SK-N-SH (cell line): ENCODE data around the gene IGSF3. TPM values are rescaled to one million over a fixed set of nuclear protein-coding genes. Genes with fewer than 3 reads are reported as not detected.

Experiments
- CTCF ChIA-PET: fragments of 300-600, 350-600 bp; formaldehyde crosslinking; extraction: SDS; loops from one replicate; lab custom pipeline; 2021; lab: Yijun Ruan, JAX
- POLR2A ChIA-PET: fragments of 350-600 bp; sonication (Branson Sonifier 250); formaldehyde crosslinking; extraction: SDS; loops from one replicate; lab custom pipeline; 2020; ENCODE audit warnings: antibody characterized with exemption, inconsistent platforms; lab: Yijun Ruan, JAX
- DNase-seq: peaks from one replicate; pipeline ENCODE4 v3.0.0; 2012
- H2AFZ ChIP-seq: fragments of 200-600 bp; sonication (generic); 2 replicates; pipeline ENCODE4 v1.8.1; 2016; ENCODE audit warnings: antibody characterized with exemption, mild to moderate bottlenecking, low read depth
- H3F3A ChIP-seq: fragments of 200-600 bp; sonication (generic); replicated peaks from 2 replicates; pipeline ENCODE3; 2016; ENCODE audit warnings: antibody characterized with exemption, mild to moderate bottlenecking; ENCODE audit not compliant: insufficient read depth
- H3K27ac ChIP-seq, 2 experiments: fragments of 200-500 bp in 1 of 2; fragments of 200-600 bp in 1 of 2; sonication (Bioruptor generic) in 1 of 2; sonication (generic), shearing (Covaris generic) in 1 of 2; 2 replicates each; pipeline versions ENCODE4 v1.5.1 to v1.6.1; 2014 to 2016; ENCODE audit warnings: low read depth in 2 of 2, inconsistent platforms in 1 of 2, low read length in 1 of 2, mild to moderate bottlenecking in 1 of 2, mixed read lengths in 1 of 2
- H3K27me3 ChIP-seq: fragments of 200-600 bp; sonication (generic), shearing (Covaris generic); 2 replicates; pipeline ENCODE4 v1.6.1; 2016; ENCODE audit warnings: mixed run types; ENCODE audit not compliant: insufficient read depth
- H3K36me3 ChIP-seq, 2 experiments: fragments of 200-500 bp in 1 of 2; fragments of 200-600 bp in 1 of 2; sonication (Bioruptor generic) in 1 of 2; sonication (generic) in 1 of 2; replicated peaks in 1 of 2; 2 replicates each; pipeline versions ENCODE3 to v1.5.1; 2014 to 2016; ENCODE audit warnings: low read length in 1 of 2, mild to moderate bottlenecking in 1 of 2; ENCODE audit not compliant: insufficient read depth in 2 of 2, control insufficient read depth in 1 of 2
- H3K4me1 ChIP-seq, 2 experiments: fragments of 200-500 bp in 1 of 2; fragments of 200-600 bp in 1 of 2; sonication (Bioruptor generic) in 1 of 2; sonication (generic), shearing (Covaris generic) in 1 of 2; 2 replicates each; pipeline versions ENCODE4 v1.5.1 to v1.6.1; 2014 to 2016; ENCODE audit warnings: low read depth in 1 of 2, low read length in 1 of 2, mixed run types in 1 of 2; ENCODE audit not compliant: insufficient read depth in 2 of 2, control insufficient read depth in 1 of 2
- H3K4me2 ChIP-seq: fragments of 200-600 bp; sonication (generic), shearing (Covaris generic); 2 replicates; pipeline ENCODE4 v1.6.1; 2017; ENCODE audit warnings: mixed run types
- H3K4me3 ChIP-seq, 2 experiments: fragments of 200-500 bp in 1 of 2; fragments of 200-600 bp in 1 of 2; sonication (Bioruptor generic) in 1 of 2; sonication (generic), shearing (Covaris generic) in 1 of 2; 2 replicates each; pipeline versions ENCODE4 v1.5.1 to v1.8.1; 2014 to 2016; ENCODE audit warnings: low read depth in 2 of 2, inconsistent platforms in 1 of 2, low read length in 1 of 2, mild to moderate bottlenecking in 1 of 2, mixed read lengths in 1 of 2, moderate library complexity in 1 of 2
- H3K79me2 ChIP-seq: fragments of 200-600 bp; sonication (generic); 2 replicates; pipeline ENCODE4 v1.8.1; 2017; ENCODE audit warnings: mild to moderate bottlenecking; ENCODE audit not compliant: insufficient read depth
- H3K9ac ChIP-seq: fragments of 200-600 bp; sonication (generic); 2 replicates; pipeline ENCODE4 v1.6.1; 2017; ENCODE audit warnings: mixed run types
- H3K9me2 ChIP-seq: fragments of 200-600 bp; sonication (generic); 2 replicates; pipeline ENCODE4 v1.6.1; 2017; ENCODE audit warnings: mixed run types
- H3K9me3 ChIP-seq: fragments of 200-600 bp; sonication (generic); 2 replicates; pipeline ENCODE4 v1.6.1; 2017; ENCODE audit warnings: mixed run types, mild to moderate bottlenecking, moderate library complexity
- H4K20me1 ChIP-seq: fragments of 200-600 bp; sonication (generic); 2 replicates; pipeline ENCODE4 v1.6.1; 2017; ENCODE audit warnings: mild to moderate bottlenecking, mixed run types; ENCODE audit not compliant: insufficient read depth
- CHD2 ChIP-seq: fragments of 150-350 bp; IDR thresholded peaks from 2 replicates; pipeline ENCODE4 v1.6.1; 2018; ENCODE audit warnings: low read length; ENCODE audit not compliant: partially characterized antibody
- ELF1 ChIP-seq: IDR thresholded peaks from 2 replicates; pipeline ENCODE4 v1.4.0; 2012
- EP300 ChIP-seq, 2 experiments: IDR thresholded peaks; 2 replicates each; pipeline versions ENCODE4 v1.4.0 to v1.6.1; 2012; ENCODE audit warnings: borderline replicate concordance in 1 of 2, low read depth in 1 of 2, low read length in 1 of 2
- FOSL2 ChIP-seq: IDR thresholded peaks from 2 replicates; pipeline ENCODE4 v1.4.0; 2012; ENCODE audit warnings: low read depth, mild to moderate bottlenecking, moderate library complexity, borderline replicate concordance
- FOXM1 ChIP-seq: IDR thresholded peaks from 2 replicates; pipeline ENCODE4 v1.4.0; 2012; ENCODE audit warnings: low read depth, mild to moderate bottlenecking
- GATA2 ChIP-seq: sonication (generic); formaldehyde crosslinking; IDR thresholded peaks from 2 replicates; pipeline ENCODE4 v1.5.0; 2020; ENCODE audit warnings: mild to moderate bottlenecking, missing genetic modification reagents
- NRF1 ChIP-seq: IDR thresholded peaks from 2 replicates; pipeline ENCODE4 v1.6.1; 2012; ENCODE audit warnings: low read depth, mild to moderate bottlenecking, low read length
- RAD21 ChIP-seq: IDR thresholded peaks from 2 replicates; pipeline ENCODE4 v1.6.1; 2012; ENCODE audit warnings: mild to moderate bottlenecking, low read length
- RCOR1 ChIP-seq: fragments of 150-350 bp; IDR thresholded peaks from 2 replicates; pipeline ENCODE4 v1.6.1; 2017; ENCODE audit warnings: antibody characterized with exemption, low read length
- RFX5 ChIP-seq: IDR thresholded peaks from 2 replicates; pipeline ENCODE4 v1.6.1; 2012; ENCODE audit warnings: mild to moderate bottlenecking, improper control_type of control experiment, low read length
- RXRA ChIP-seq: IDR thresholded peaks from 2 replicates; pipeline ENCODE4 v1.4.0; 2012; ENCODE audit warnings: low read depth, mild to moderate bottlenecking, borderline replicate concordance
- SMC3 ChIP-seq: IDR thresholded peaks from 2 replicates; pipeline ENCODE4 v1.6.1; 2012; ENCODE audit warnings: low read depth, low read length, improper control_type of control experiment
- TCF12 ChIP-seq: IDR thresholded peaks from 2 replicates; pipeline ENCODE4 v1.4.0; 2012
- YY1 ChIP-seq: IDR thresholded peaks from 2 replicates; pipeline ENCODE4 v1.4.0; 2012; ENCODE audit warnings: low read depth, mild to moderate bottlenecking
- WGBS: methylation state at CpG from one replicate; pipeline ENCODE4 v1.1.6; 2017; ENCODE audit warnings: low lambda C conversion rate; 5-methylcytosine and 5-hydroxymethylcytosine counted together
- polyA plus RNA-seq, 3 experiments: library from polyadenylated mRNA; depleted of rRNA; stranded (reverse); fragments of >200 nt; gene quantifications; 2 replicates each; pipeline ENCODE4 v1.2.3, GENCODE V29; 2012
- TF ChIP-seq, protein P1 (sequence below): IDR thresholded peaks from 2 replicates; pipeline ENCODE4 v1.4.0; 2012; ENCODE audit warnings: low read depth, borderline replicate concordance
- TF ChIP-seq, protein P2 (sequence below): fragments of 150-350 bp; IDR thresholded peaks from 2 replicates; pipeline ENCODE4 v1.6.1; 2017; ENCODE audit warnings: antibody characterized with exemption, low read length, low read depth, borderline replicate concordance
- TF ChIP-seq, protein P3 (sequence below): IDR thresholded peaks from 2 replicates; pipeline ENCODE4 v1.6.1; 2012; ENCODE audit warnings: mild to moderate bottlenecking, low read depth, low read length, moderate library complexity
- TF ChIP-seq, protein P4 (sequence below): fragments of 200-600 bp; sonication (generic); IDR thresholded peaks from 2 replicates; pipeline ENCODE4 v1.6.1; 2017; ENCODE audit warnings: antibody characterized with exemption, mild to moderate bottlenecking, moderate library complexity
- TF ChIP-seq, protein P5 (sequence below): IDR thresholded peaks from 2 replicates; pipeline ENCODE4 v1.4.0; 2012; ENCODE audit warnings: low read depth, borderline replicate concordance

IGSF3 gene
- polyA plus RNA-seq, 1 of the 3 experiments (the other 2 are of a cell fraction), result 3.0 TPM

DNA sequence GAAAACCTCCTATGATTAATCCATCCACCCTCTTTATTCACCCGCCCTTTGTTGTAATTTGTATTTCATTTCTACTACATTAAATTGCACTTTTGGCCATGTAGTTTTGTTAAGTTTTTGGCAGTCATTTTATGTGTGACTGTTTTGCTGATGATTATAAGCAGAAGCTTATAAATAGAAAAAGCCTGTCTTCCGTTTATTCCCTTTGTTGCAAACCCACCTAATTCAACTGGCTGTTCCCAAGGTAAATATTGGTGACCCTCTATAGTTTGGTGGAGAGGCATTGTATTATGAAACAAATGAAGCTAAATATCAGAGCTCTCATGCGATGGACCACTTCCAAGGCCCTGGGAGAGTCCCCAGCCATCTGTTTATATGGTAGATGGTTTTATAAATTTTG lies 36.7 kb upstream of the IGSF3 start:
- Histone ChIP-seq H3K27me3 (no peaks in the 10 kb centered on the region; the same call in 1 of the 2 replicates), H3F3A (no peaks in the 10 kb centered on the region), H3K36me3 (no peaks in the 10 kb centered on the region), H3K4me2 (no peak overlapping the region), H3K9me2 (no peaks in the 10 kb centered on the region), H3K4me1 (peaks cover 0 to 26% of the 10 kb centered on the region in 2 experiments; a peak in 2 of 4 replicates), H3K27ac (no peak overlapping the region; a peak in 1 of 4 replicates), H2AFZ (no peak overlapping the region), H3K9me3 (no peaks in the 10 kb centered on the region), H3K9ac (no peak overlapping the region), H3K4me3 (no peak overlapping the region), H3K79me2 (no peaks in the 10 kb centered on the region), H4K20me1 (no peaks in the 10 kb centered on the region)
- ChIA-PET POLR2A (no interaction called here), CTCF (interaction anchor here (0.6 to 1.0 kb wide), 4 partner anchors 9 to 23 kb away, joined by 3 to 4 read pairs (median 3); no protein-coding TSS in a partner anchor)
- 59% methylated on average over 3 of the region's 3 CpGs for WGBS
- TF ChIP-seq NRF1, result no peak
- no peak for TF ChIP-seq ELF1
- no peak for TF ChIP-seq FOSL2
- no peak for TF ChIP-seq RFX5
- no peak for TF ChIP-seq GATA2 (CRISPR knock-in tag)
- no peak for TF ChIP-seq RXRA
- TF ChIP-seq, protein P1, sequence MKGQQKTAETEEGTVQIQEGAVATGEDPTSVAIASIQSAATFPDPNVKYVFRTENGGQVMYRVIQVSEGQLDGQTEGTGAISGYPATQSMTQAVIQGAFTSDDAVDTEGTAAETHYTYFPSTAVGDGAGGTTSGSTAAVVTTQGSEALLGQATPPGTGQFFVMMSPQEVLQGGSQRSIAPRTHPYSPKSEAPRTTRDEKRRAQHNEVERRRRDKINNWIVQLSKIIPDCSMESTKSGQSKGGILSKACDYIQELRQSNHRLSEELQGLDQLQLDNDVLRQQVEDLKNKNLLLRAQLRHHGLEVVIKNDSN, result no peak
- TF ChIP-seq YY1, result no peak
- TF ChIP-seq, protein P2, sequence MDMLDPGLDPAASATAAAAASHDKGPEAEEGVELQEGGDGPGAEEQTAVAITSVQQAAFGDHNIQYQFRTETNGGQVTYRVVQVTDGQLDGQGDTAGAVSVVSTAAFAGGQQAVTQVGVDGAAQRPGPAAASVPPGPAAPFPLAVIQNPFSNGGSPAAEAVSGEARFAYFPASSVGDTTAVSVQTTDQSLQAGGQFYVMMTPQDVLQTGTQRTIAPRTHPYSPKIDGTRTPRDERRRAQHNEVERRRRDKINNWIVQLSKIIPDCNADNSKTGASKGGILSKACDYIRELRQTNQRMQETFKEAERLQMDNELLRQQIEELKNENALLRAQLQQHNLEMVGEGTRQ, result no peak
- TF ChIP-seq, protein P3, sequence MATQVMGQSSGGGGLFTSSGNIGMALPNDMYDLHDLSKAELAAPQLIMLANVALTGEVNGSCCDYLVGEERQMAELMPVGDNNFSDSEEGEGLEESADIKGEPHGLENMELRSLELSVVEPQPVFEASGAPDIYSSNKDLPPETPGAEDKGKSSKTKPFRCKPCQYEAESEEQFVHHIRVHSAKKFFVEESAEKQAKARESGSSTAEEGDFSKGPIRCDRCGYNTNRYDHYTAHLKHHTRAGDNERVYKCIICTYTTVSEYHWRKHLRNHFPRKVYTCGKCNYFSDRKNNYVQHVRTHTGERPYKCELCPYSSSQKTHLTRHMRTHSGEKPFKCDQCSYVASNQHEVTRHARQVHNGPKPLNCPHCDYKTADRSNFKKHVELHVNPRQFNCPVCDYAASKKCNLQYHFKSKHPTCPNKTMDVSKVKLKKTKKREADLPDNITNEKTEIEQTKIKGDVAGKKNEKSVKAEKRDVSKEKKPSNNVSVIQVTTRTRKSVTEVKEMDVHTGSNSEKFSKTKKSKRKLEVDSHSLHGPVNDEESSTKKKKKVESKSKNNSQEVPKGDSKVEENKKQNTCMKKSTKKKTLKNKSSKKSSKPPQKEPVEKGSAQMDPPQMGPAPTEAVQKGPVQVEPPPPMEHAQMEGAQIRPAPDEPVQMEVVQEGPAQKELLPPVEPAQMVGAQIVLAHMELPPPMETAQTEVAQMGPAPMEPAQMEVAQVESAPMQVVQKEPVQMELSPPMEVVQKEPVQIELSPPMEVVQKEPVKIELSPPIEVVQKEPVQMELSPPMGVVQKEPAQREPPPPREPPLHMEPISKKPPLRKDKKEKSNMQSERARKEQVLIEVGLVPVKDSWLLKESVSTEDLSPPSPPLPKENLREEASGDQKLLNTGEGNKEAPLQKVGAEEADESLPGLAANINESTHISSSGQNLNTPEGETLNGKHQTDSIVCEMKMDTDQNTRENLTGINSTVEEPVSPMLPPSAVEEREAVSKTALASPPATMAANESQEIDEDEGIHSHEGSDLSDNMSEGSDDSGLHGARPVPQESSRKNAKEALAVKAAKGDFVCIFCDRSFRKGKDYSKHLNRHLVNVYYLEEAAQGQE, result no peak
- DNase-seq, result no peak

DNA sequence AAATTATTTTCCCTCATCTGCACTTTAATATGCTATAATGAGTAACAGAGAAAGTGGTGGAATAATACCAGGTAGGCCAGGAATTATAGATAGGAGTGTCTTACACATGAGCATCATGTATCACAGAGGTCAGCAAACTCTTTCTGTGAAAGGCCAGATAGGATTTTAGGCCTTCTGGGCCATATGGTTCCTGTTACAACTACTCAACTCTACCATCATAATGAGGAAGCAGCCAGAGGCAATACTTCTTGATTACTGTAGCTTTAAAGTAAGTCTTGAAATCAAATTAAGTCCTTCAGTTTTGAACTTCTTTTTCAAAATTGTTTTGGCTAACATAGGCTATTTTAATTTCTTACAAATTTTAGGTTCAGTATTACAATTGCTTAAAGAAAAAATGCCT lies 32.1 kb upstream of the IGSF3 start:
- POLR2A ChIA-PET, result no interaction called here
- TF ChIP-seq RCOR1 (peak; percentile 83; the same call in 1 of the 2 replicates), TCF12 (0 out of 2 replicates have a peak, but pooled peaks have one; percentile 13), ELF1 (no peak), GATA2 (CRISPR knock-in tag) (peak; percentile 42; the same call in 1 of the 2 replicates), CHD2 (peak; percentile 45), FOXM1 (no peak), EP300 (IDR thresholded peaks at IDR 0.05; ENCODE audit: borderline replicate concordance in 1 of 2, low read depth in 1 of 2, low read length in 1 of 2) (peak in 1 of 2 experiments; percentile 80; a peak in 2 of 4 replicates), RAD21 (peak; percentile 21; the same call in 1 of the 2 replicates), SMC3 (no peak)
- TF ChIP-seq, protein P4, sequence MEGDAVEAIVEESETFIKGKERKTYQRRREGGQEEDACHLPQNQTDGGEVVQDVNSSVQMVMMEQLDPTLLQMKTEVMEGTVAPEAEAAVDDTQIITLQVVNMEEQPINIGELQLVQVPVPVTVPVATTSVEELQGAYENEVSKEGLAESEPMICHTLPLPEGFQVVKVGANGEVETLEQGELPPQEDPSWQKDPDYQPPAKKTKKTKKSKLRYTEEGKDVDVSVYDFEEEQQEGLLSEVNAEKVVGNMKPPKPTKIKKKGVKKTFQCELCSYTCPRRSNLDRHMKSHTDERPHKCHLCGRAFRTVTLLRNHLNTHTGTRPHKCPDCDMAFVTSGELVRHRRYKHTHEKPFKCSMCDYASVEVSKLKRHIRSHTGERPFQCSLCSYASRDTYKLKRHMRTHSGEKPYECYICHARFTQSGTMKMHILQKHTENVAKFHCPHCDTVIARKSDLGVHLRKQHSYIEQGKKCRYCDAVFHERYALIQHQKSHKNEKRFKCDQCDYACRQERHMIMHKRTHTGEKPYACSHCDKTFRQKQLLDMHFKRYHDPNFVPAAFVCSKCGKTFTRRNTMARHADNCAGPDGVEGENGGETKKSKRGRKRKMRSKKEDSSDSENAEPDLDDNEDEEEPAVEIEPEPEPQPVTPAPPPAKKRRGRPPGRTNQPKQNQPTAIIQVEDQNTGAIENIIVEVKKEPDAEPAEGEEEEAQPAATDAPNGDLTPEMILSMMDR, result no peak
- TF ChIP-seq, protein P5, sequence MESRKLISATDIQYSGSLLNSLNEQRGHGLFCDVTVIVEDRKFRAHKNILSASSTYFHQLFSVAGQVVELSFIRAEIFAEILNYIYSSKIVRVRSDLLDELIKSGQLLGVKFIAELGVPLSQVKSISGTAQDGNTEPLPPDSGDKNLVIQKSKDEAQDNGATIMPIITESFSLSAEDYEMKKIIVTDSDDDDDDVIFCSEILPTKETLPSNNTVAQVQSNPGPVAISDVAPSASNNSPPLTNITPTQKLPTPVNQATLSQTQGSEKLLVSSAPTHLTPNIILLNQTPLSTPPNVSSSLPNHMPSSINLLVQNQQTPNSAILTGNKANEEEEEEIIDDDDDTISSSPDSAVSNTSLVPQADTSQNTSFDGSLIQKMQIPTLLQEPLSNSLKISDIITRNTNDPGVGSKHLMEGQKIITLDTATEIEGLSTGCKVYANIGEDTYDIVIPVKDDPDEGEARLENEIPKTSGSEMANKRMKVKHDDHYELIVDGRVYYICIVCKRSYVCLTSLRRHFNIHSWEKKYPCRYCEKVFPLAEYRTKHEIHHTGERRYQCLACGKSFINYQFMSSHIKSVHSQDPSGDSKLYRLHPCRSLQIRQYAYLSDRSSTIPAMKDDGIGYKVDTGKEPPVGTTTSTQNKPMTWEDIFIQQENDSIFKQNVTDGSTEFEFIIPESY, result no peak

More for the DNA sequence above, 32.1 kb upstream of the IGSF3 start:
- no peaks in the 10 kb centered on the region for H4K20me1 ChIP-seq
- H3K36me3 ChIP-seq, result no peaks in the 10 kb centered on the region
- no peaks in the 10 kb centered on the region; the same call in 1 of the 2 replicates for H3K27me3 ChIP-seq
- H3K79me2 ChIP-seq, result no peaks in the 10 kb centered on the region
- H2AFZ ChIP-seq, result no peak overlapping the region
- H3K4me2 ChIP-seq, result no peak overlapping the region
- H3K4me1 ChIP-seq, result peaks cover 5 to 23% of the 10 kb centered on the region in 2 experiments; a peak in 3 of 4 replicates
- DNase-seq, result peak; percentile 55
- CTCF ChIA-PET, result interaction anchor here (1.4 to 1.7 kb wide), 2 partner anchors 38 to 179 kb away, joined by 3 to 4 read pairs; no protein-coding TSS in a partner anchor
- no peaks in the 10 kb centered on the region for H3K9me3 ChIP-seq
- H3K9ac ChIP-seq, result no peak overlapping the region
- no peaks in the 10 kb centered on the region for H3K9me2 ChIP-seq
- peak overlapping the region in 1 of 2 experiments; percentile 90; a peak in 2 of 4 replicates for H3K27ac ChIP-seq
- H3F3A ChIP-seq, result no peaks in the 10 kb centered on the region
- H3K4me3 ChIP-seq, result no peak overlapping the region
